ENCODE results near the gene ALDH16A1. TPM values are rescaled to one million over a fixed set of nuclear protein-coding genes. Genes with fewer than 3 reads are reported as not detected.

ALDH16A1 gene
- total and polyA plus RNA-seq, 2 of the 8 experiments (the other 6 are each of a cell fraction or from before 2014, with no cell fraction given), result 30.5 to 34.3 TPM

DNA sequence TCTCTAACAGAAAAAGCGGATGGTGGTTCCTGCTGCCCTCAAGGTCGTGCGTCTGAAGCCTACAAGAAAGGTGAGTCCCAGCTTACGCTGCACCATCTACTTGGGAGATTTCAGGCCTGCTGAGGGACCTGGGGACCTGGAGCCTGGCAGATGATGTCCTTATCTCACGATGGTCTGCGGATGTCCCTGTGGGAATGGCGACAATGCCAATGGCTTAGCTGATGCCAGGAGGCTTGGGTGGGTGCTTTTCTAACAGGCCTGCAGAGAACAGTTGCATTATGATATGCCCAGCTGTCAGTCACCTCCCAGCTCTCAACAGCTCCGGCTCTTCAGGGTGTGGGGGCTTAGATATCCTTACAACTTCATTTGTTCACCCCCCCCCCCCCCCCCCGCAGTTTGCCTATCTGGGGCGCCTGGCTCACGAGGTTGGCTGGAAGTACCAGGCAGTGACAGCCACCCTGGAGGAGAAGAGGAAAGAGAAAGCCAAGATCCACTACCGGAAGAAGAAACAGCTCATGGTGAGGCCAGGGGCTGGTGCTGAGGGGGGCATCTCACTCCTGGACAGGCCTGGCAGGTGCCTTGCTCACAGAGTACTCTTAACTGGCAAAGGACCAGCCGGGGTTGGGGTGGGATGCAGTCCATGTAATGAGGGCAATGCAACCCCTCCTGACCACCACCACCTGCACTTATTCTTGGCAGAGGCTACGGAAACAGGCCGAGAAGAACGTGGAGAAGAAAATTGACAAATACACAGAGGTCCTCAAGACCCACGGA lies 38.2 kb downstream of the ALDH16A1 start:
- no peaks in the 10 kb centered on the region for H3K9me3 ChIP-seq (ENCODE audit: insufficient read depth in 2 of 2, low read depth in 1 of 2, low read length in 1 of 2)
- peak; percentile 19 to 35; a peak in 2 of 3 replicates for TF ChIP-seq POLR2A (IDR thresholded peaks at IDR 0.05; ENCODE audit: control extremely low read depth in 1 of 2, low read depth in 2 of 2, low read length in 2 of 2)
- peak; percentile 16; the same call in 1 of the 2 replicates for TF ChIP-seq POLR2AphosphoS5 (IDR thresholded peaks at IDR 0.05; ENCODE audit: low read depth, low read length)
- TF ChIP-seq CBX5 (IDR thresholded peaks at IDR 0.05; ENCODE audit: low read depth, low read length), result no peak
- TF ChIP-seq SIRT6 (IDR thresholded peaks at IDR 0.05; ENCODE audit: low read length), result peak; percentile 52
- peaks cover 2% of the 10 kb centered on the region; the same call in 1 of the 2 replicates for H3K79me1 ChIP-seq (ENCODE audit: low read depth, low read length)
- H3K4me3 ChIP-seq (ENCODE audit: extremely low read depth in 1 of 4, insufficient read depth in 2 of 4, low read depth in 3 of 4, low read length in 4 of 4), result no peak overlapping the region
- H4K91ac ChIP-seq (replicated peaks; ENCODE audit: insufficient read length, low read length), result no peak overlapping the region
- no peak overlapping the region for H3K23ac ChIP-seq (ENCODE audit: insufficient read length)
- H2BK20ac ChIP-seq (ENCODE audit: low read length), result no peak overlapping the region
- no peak overlapping the region for H3K56ac ChIP-seq (replicated peaks; ENCODE audit: insufficient read length, low read depth, low read length)
- FAIRE-seq (no peak), DNase-seq (ENCODE audit: low read depth in 1 of 2, low spot score in 2 of 2) (no peak)
- peaks cover 20 to 31% of the 10 kb centered on the region in 2 experiments for H3K79me2 ChIP-seq (ENCODE audit: control insufficient read depth in 1 of 2, insufficient read depth in 2 of 2, low read length in 2 of 2)
- no peak overlapping the region for H3K18ac ChIP-seq (ENCODE audit: extremely low read depth, low read length)
- H4K20me1 ChIP-seq (replicated peaks in 1 of 2; ENCODE audit: control insufficient read depth in 1 of 2, insufficient read depth in 2 of 2, low read length in 2 of 2), result peaks cover 15 to 20% of the 10 kb centered on the region in 2 experiments
- H3K4me1 ChIP-seq (replicated peaks in 1 of 4; ENCODE audit: control insufficient read depth in 3 of 4, insufficient read depth in 4 of 4, low read length in 3 of 4), result peaks cover 0 to 8% (median 2%) of the 10 kb centered on the region in 4 experiments; a peak in 3 of 7 replicates
- no peak overlapping the region for H2BK5ac ChIP-seq (ENCODE audit: low read depth, low read length)
- no peak overlapping the region for H2BK120ac ChIP-seq (replicated peaks; ENCODE audit: low read depth, low read length)
- ChIA-PET POLR2A (ENCODE audit: partially characterized antibody) (interaction anchor here (1.1 to 10.8 kb wide), 14 partner anchors 8 to 90 kb away, joined by 3 to 138 read pairs (median 9); partner anchors contain the start of genes ALDH16A1, FLT3LG, NOSIP and PRRG2), CTCF (ENCODE audit: partially characterized antibody) (interaction anchor here (1.3 to 1.4 kb wide), 2 partner anchors 18 to 80 kb away, joined by 3 to 4 read pairs; no protein-coding TSS in a partner anchor)
- no peak overlapping the region for H3K4ac ChIP-seq (replicated peaks; ENCODE audit: insufficient read length, low read depth, low read length)
- H3K23me2 ChIP-seq (ENCODE audit: low read depth, low read length), result peaks cover 12% of the 10 kb centered on the region
- no peak overlapping the region for H2BK15ac ChIP-seq (ENCODE audit: low read length)
- H3K36me3 ChIP-seq (ENCODE audit: control insufficient read depth in 2 of 4, insufficient read depth in 4 of 4, low read length in 3 of 4), result peaks cover 26 to 49% (median 36%) of the 10 kb centered on the region in 4 experiments
- H4K5ac ChIP-seq (ENCODE audit: insufficient read length, low read depth, low read length), result no peak overlapping the region
- H3K14ac ChIP-seq (ENCODE audit: insufficient read length), result no peak overlapping the region
- WGBS, 2 experiments (ENCODE audit: extremely low coverage in 1 of 2, insufficient coverage in 1 of 2, insufficient read length in 1 of 2, insufficient replicate concordance in 2 of 2, low coverage in 1 of 2, low lambda C conversion rate in 2 of 2, missing lambda C conversion rate in 1 of 2), result 89% methylated on average over 13 of the region's 17 CpGs; no CpG with 5 or more reads in 1 of the 2 experiments
- no peak overlapping the region for H2BK12ac ChIP-seq (ENCODE audit: low read depth, low read length)
- H3K4me2 ChIP-seq (ENCODE audit: insufficient read depth in 1 of 2, low read depth in 2 of 2, low read length in 2 of 2), result no peak overlapping the region
- no peaks in the 10 kb centered on the region for H3K27me3 ChIP-seq (replicated peaks in 1 of 4; ENCODE audit: control insufficient read depth in 3 of 4, extremely low read depth in 1 of 4, insufficient read depth in 3 of 4, low read length in 3 of 4)
- no peak overlapping the region for H2AFZ ChIP-seq (ENCODE audit: low read length)
- H3K9ac ChIP-seq (replicated peaks in 1 of 4; ENCODE audit: extremely low read depth in 1 of 4, low read depth in 3 of 4, low read length in 3 of 4), result no peak overlapping the region; a peak in 1 of 7 replicates
- H2AK5ac ChIP-seq (ENCODE audit: low read depth, low read length), result no peak overlapping the region
- peak overlapping the region; percentile 17; the same call in 1 of the 2 replicates for H4K8ac ChIP-seq (ENCODE audit: extremely low read depth, insufficient read depth, low read length)
- peak overlapping the region; percentile 98; the same call in 1 of the 2 replicates for H3K27ac ChIP-seq (ENCODE audit: low read depth, low read length)

Measured in H1 (cell line).